HEK293 (cell line): ENCODE measurements around the gene C2orf42.

Experiments
- CTCF ChIA-PET: fragments of 350-600 bp; formaldehyde crosslinking; extraction: SDS; loops from one replicate; lab custom pipeline; 2021; ENCODE audit warnings: antibody characterized with exemption; lab: Yijun Ruan, JAX
- POLR2A ChIA-PET: fragments of 300-600 bp; formaldehyde crosslinking; extraction: SDS; loops from one replicate; lab custom pipeline; 2020; ENCODE audit warnings: antibody characterized with exemption, inconsistent platforms; lab: Yijun Ruan, JAX
- H3K27ac ChIP-seq: fragments of 200-500 bp; sonication (Bioruptor generic); 2 replicates; pipeline ENCODE4 v1.5.1; 2014; ENCODE audit warnings: low read depth, low read length, control low read depth, inconsistent platforms; ENCODE audit errors: extremely low read depth
- H3K36me3 ChIP-seq, 2 experiments: fragments of 200-500 bp in 1 of 2; sonication (Bioruptor generic) in 1 of 2; 1 replicate in 1 of 2; 2 replicates in 1 of 2; pipeline ENCODE4 v1.5.1; 2014 to 2017; ENCODE audit warnings: inconsistent platforms in 2 of 2, low read length in 2 of 2; ENCODE audit not compliant: control insufficient read depth in 2 of 2, insufficient read depth in 1 of 2
- H3K4me1 ChIP-seq: fragments of 200-500 bp; sonication (Bioruptor generic); 2 replicates; pipeline ENCODE4 v1.5.1; 2014; ENCODE audit warnings: mild to moderate bottlenecking, low read length, inconsistent platforms; ENCODE audit not compliant: control insufficient read depth, insufficient read depth
- H3K4me3 ChIP-seq: 2 replicates; pipeline ENCODE4 v1.5.1; 2011; ENCODE audit warnings: low read depth, mild to moderate bottlenecking, control low read depth, low read length, moderate library complexity
- H3K9me3 ChIP-seq: fragments of 200-500 bp; sonication (Bioruptor generic); 2 replicates; pipeline ENCODE4 v1.5.1; 2014; ENCODE audit warnings: low read depth, low read length, inconsistent platforms; ENCODE audit not compliant: control insufficient read depth, insufficient read depth
- CTCF ChIP-seq: fragments of 450-650 bp; formaldehyde crosslinking; IDR thresholded peaks from 2 replicates; pipeline ENCODE4 v1.5.1; 2016; ENCODE audit warnings: missing biosample characterization, missing genetic modification characterization
- GLIS2 ChIP-seq: fragments of 450-650 bp; formaldehyde crosslinking; IDR thresholded peaks from 2 replicates; pipeline ENCODE4 v1.5.1; 2016; ENCODE audit warnings: missing biosample characterization, missing genetic modification characterization
- HIC1 ChIP-seq: fragments of 450-650 bp; formaldehyde crosslinking; IDR thresholded peaks from 2 replicates; pipeline ENCODE4 v1.5.1; 2016; ENCODE audit warnings: missing biosample characterization, missing genetic modification characterization
- PATZ1 ChIP-seq: fragments of 450-650 bp; formaldehyde crosslinking; IDR thresholded peaks from 2 replicates; pipeline ENCODE4 v1.5.1; 2016; ENCODE audit warnings: missing biosample characterization, missing genetic modification characterization
- SETDB1 ChIP-seq: IDR thresholded peaks from one replicate; pipeline ENCODE4 v1.6.1; 2017; ENCODE audit warnings: mild to moderate bottlenecking, low read length, moderate library complexity, mixed read lengths; ENCODE audit not compliant: insufficient read length
- TCF7L2 ChIP-seq: IDR thresholded peaks from 2 replicates; pipeline ENCODE4 v1.6.1; 2011; ENCODE audit warnings: low read depth, mild to moderate bottlenecking, inconsistent platforms, low read length, moderate library complexity, borderline replicate concordance
- ZNF146 ChIP-seq: fragments of 450-650 bp; formaldehyde crosslinking; IDR thresholded peaks from 2 replicates; pipeline ENCODE4 v1.5.1; 2016; ENCODE audit warnings: missing biosample characterization, missing genetic modification characterization
- ZNF16 ChIP-seq: fragments of 450-650 bp; formaldehyde crosslinking; IDR thresholded peaks from 2 replicates; pipeline ENCODE4 v1.5.1; 2016; ENCODE audit warnings: low read depth, missing biosample characterization, missing genetic modification characterization
- ZNF664 ChIP-seq: fragments of 450-650 bp; formaldehyde crosslinking; IDR thresholded peaks from 2 replicates; pipeline ENCODE4 v1.5.1; 2016; ENCODE audit warnings: missing biosample characterization, missing genetic modification characterization
- ZSCAN5A ChIP-seq: fragments of 450-650 bp; formaldehyde crosslinking; IDR thresholded peaks from 2 replicates; pipeline ENCODE4 v1.5.1; 2016; ENCODE audit warnings: missing biosample characterization, missing genetic modification characterization
- TF ChIP-seq, protein P1 (sequence below): fragments of 450-650 bp; formaldehyde crosslinking; IDR thresholded peaks from 2 replicates; pipeline ENCODE4 v1.5.1; 2017; ENCODE audit warnings: missing biosample characterization, missing genetic modification characterization
- TF ChIP-seq, protein P2 (sequence below): fragments of 450-650 bp; formaldehyde crosslinking; IDR thresholded peaks from 2 replicates; pipeline ENCODE4 v1.5.1; 2016; ENCODE audit warnings: missing biosample characterization, missing genetic modification characterization
- TF ChIP-seq, protein P3 (sequence below): fragments of 450-650 bp; formaldehyde crosslinking; IDR thresholded peaks from 2 replicates; pipeline ENCODE4 v1.5.1; 2016; ENCODE audit warnings: missing biosample characterization, missing genetic modification characterization, borderline replicate concordance

The C2orf42 gene

GRCh38 chr2:70211595-70211994, 20.8 kb upstream of the C2orf42 start (continued):
- TF ChIP-seq, protein P1, sequence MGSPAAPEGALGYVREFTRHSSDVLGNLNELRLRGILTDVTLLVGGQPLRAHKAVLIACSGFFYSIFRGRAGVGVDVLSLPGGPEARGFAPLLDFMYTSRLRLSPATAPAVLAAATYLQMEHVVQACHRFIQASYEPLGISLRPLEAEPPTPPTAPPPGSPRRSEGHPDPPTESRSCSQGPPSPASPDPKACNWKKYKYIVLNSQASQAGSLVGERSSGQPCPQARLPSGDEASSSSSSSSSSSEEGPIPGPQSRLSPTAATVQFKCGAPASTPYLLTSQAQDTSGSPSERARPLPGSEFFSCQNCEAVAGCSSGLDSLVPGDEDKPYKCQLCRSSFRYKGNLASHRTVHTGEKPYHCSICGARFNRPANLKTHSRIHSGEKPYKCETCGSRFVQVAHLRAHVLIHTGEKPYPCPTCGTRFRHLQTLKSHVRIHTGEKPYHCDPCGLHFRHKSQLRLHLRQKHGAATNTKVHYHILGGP, result no peak
- TF ChIP-seq ZNF146 (tag by site-specific recombination), result no peak

- TF ChIP-seq ZNF16 (tag by site-specific recombination) (no peak), ZNF664 (tag by site-specific recombination) (no peak), CTCF (tag by site-specific recombination) (no peak), ZSCAN5A (tag by site-specific recombination) (no peak), GLIS2 (tag by site-specific recombination) (no peak), TCF7L2 (no peak), HIC1 (tag by site-specific recombination) (no peak), PATZ1 (tag by site-specific recombination) (no peak), SETDB1 (no peak)
- TF ChIP-seq, protein P1, result no peak
- TF ChIP-seq, protein P2, sequence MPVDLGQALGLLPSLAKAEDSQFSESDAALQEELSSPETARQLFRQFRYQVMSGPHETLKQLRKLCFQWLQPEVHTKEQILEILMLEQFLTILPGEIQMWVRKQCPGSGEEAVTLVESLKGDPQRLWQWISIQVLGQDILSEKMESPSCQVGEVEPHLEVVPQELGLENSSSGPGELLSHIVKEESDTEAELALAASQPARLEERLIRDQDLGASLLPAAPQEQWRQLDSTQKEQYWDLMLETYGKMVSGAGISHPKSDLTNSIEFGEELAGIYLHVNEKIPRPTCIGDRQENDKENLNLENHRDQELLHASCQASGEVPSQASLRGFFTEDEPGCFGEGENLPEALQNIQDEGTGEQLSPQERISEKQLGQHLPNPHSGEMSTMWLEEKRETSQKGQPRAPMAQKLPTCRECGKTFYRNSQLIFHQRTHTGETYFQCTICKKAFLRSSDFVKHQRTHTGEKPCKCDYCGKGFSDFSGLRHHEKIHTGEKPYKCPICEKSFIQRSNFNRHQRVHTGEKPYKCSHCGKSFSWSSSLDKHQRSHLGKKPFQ (tag by site-specific recombination), result no peak
- TF ChIP-seq, protein P3, sequence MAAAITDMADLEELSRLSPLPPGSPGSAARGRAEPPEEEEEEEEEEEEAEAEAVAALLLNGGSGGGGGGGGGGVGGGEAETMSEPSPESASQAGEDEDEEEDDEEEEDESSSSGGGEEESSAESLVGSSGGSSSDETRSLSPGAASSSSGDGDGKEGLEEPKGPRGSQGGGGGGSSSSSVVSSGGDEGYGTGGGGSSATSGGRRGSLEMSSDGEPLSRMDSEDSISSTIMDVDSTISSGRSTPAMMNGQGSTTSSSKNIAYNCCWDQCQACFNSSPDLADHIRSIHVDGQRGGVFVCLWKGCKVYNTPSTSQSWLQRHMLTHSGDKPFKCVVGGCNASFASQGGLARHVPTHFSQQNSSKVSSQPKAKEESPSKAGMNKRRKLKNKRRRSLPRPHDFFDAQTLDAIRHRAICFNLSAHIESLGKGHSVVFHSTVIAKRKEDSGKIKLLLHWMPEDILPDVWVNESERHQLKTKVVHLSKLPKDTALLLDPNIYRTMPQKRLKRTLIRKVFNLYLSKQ (tag by site-specific recombination), result no peak
- CTCF ChIA-PET, result interaction anchor here (0.6 kb wide), 1 partner anchor 14 kb away, joined by 3 read pairs; the partner anchor contains the start of gene C2orf42
These were observed 13.6 kb upstream of the C2orf42 start for GRCh38 chr2:70204452-70204851.

More at GRCh38 chr2:70204452-70204851, 13.6 kb upstream of the C2orf42 start:
- Histone ChIP-seq H3K4me3 (no peak overlapping the region), H3K9me3 (no peaks in the 10 kb centered on the region), H3K27ac (no peak overlapping the region), H3K4me1 (no peaks in the 10 kb centered on the region), H3K36me3 (peaks cover 1 to 4% of the 10 kb centered on the region in 2 experiments; a peak in 2 of 3 replicates)
- POLR2A ChIA-PET, result interaction anchor here (3.7 kb wide), 1 partner anchor 13 kb away, joined by 12 read pairs; the partner anchor contains the start of gene C2orf42
